HG02763 (cell line): Measurements from ENCODE around the gene FOLR3.
"Not testable (repeated sequence)": the region's sequence is repeated elsewhere in the genome, so short reads cannot be mapped to it uniquely, and the experiment has no call there.

Source experiments
- ATAC-seq: cut with Tn5 transposase; IDR thresholded peaks from one replicate; pipeline ENCODE4 v1.9.1; 2021; ENCODE audit warnings: mild to moderate bottlenecking, moderate library complexity; ENCODE audit not compliant: unreplicated experiment

The FOLR3 gene

GRCh38 chr11:72123117-72123653, 12.3 kb upstream of the FOLR3 start:
- ATAC-seq: no peak

GRCh38 chr11:72124046-72124445, 11.5 kb upstream of the FOLR3 start:
- no peak for ATAC-seq

GRCh38 chr11:72125956-72126355, 9.6 kb upstream of the FOLR3 start:
- ATAC-seq: no peak

GRCh38 chr11:72127923-72128322, 7.6 kb upstream of the FOLR3 start:
- ATAC-seq: no peak

GRCh38 chr11:72129381-72129780, 6.1 kb upstream of the FOLR3 start:
- no peak for ATAC-seq

GRCh38 chr11:72132646-72133045, 2.9 kb upstream of the FOLR3 start:
- ATAC-seq: no peak

GRCh38 chr11:72135891-72136683, 562 bp downstream of the FOLR3 start:
- no peak for ATAC-seq

GRCh38 chr11:72136684-72137262, 1.2 kb downstream of the FOLR3 start:
- ATAC-seq: no peak

- no peak for ATAC-seq
Measured at GRCh38 chr11:72138821-72139390, 3.4 kb downstream of the FOLR3 start.

- no peak for ATAC-seq
Measured at GRCh38 chr11:72139500-72139899, 4.0 kb downstream of the FOLR3 start.

GRCh38 chr11:72140661-72141060, 5.1 kb downstream of the FOLR3 start:
- no peak for ATAC-seq

GRCh38 chr11:72141066-72141465, 5.5 kb downstream of the FOLR3 start:
- ATAC-seq: no peak

- not testable (repeated sequence) for ATAC-seq
Measured at GRCh38 chr11:72142086-72142485, 6.6 kb downstream of the FOLR3 start.

- not testable (repeated sequence) for ATAC-seq
Measured at GRCh38 chr11:72142543-72142942, 7.0 kb downstream of the FOLR3 start.

- no peak for ATAC-seq
Measured at GRCh38 chr11:72144807-72145565, 9.5 kb downstream of the FOLR3 start.

GRCh38 chr11:72146625-72147024, 11.1 kb downstream of the FOLR3 start:
- ATAC-seq: no peak

- no peak for ATAC-seq
Measured at GRCh38 chr11:72150882-72151281, 15.4 kb downstream of the FOLR3 start.

GRCh38 chr11:72153874-72154273, 18.3 kb downstream of the FOLR3 start:
- not testable (repeated sequence) for ATAC-seq

- no peak for ATAC-seq
Measured at GRCh38 chr11:72154816-72155215, 19.3 kb downstream of the FOLR3 start.

GRCh38 chr11:72155751-72156150, 20.2 kb downstream of the FOLR3 start:
- no peak for ATAC-seq

- no peak for ATAC-seq
Measured at GRCh38 chr11:72157131-72157530, 21.6 kb downstream of the FOLR3 start.
